ENCODE data around the gene HCST. TPM values are rescaled to one million over a fixed set of nuclear protein-coding genes. Genes with fewer than 3 reads are reported as not detected.

Gene HCST
- total and polyA plus RNA-seq, 2 of the 4 experiments (the other 2 are of a cell fraction), result 1.5 TPM; not detected in 1

DNA sequence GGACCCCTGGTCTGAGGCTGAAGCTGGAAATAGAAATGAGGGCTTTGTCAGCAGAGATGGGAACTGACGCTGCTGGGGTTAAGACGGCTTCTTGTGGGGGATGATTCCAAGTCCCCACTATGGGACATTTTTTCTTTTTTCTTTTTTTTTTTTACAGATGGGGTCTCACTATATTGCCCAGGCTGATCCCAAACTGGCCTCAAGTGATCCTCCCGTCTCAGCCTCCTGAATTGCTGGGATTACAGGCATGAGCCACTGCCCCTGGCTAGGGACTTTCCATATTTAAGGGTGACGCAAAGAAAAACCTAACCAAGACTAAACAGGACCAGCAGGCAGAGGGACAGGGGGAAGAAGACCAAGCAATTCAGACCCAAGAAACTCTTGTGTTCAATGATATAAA lies 43.9 kb downstream of the HCST start:
- no peak overlapping the region for H3K56ac ChIP-seq (ENCODE audit: extremely low read depth, insufficient read depth, low read length)
- no peak overlapping the region for H4K91ac ChIP-seq (ENCODE audit: insufficient read depth, low read depth, low read length)
- no peak overlapping the region for H2AFZ ChIP-seq (replicated peaks; ENCODE audit: low read length, poor library complexity)
- no TSS peak for BruUV-seq (replicated peaks)
- WGBS, 2 experiments (ENCODE audit: extremely low coverage in 2 of 2, insufficient read length in 1 of 2), result 100% methylated on average over 1 of the region's 4 CpGs; no CpG with 5 or more reads in 1 of the 2 experiments
- H2AK9ac ChIP-seq (replicated peaks; ENCODE audit: low read depth, low read length, poor library complexity), result no peak overlapping the region
- peaks cover 4% of the 10 kb centered on the region; the same call in 1 of the 2 replicates for H3K27me3 ChIP-seq (ENCODE audit: control insufficient read depth, insufficient read depth, low read length)
- no peak overlapping the region for H2AK5ac ChIP-seq (ENCODE audit: low read depth, low read length)
- H3K23ac ChIP-seq (ENCODE audit: low read depth, low read length), result no peak overlapping the region
- no peak overlapping the region for H3K14ac ChIP-seq (replicated peaks; ENCODE audit: low read depth, low read length)
- POLR2A ChIA-PET (ENCODE audit: unreplicated experiment), result no interaction called here
- no peak for TF ChIP-seq ELK1 (IDR thresholded peaks at IDR 0.05; ENCODE audit: borderline replicate concordance, low read depth, low read length)
- DNase-seq (no peak), ATAC-seq (ENCODE audit: low read depth) (no peak)
- intact Hi-C loops (cut with micrococcal nuclease) (no loop called here), dilution Hi-C loops (cut with HindIII; ENCODE audit: low sequenced_read_pairs, unreplicated experiment) (no loop called here), in situ Hi-C loops (cut with MboI; ENCODE audit: low sequenced_read_pairs) (no loop called here)
- H4K8ac ChIP-seq (ENCODE audit: low read depth in 2 of 2, low read length in 2 of 2), result no peak overlapping the region
- no peak overlapping the region for H3K4me3 ChIP-seq (ENCODE audit: insufficient read depth, low read depth, low read length)
- peaks cover 5% of the 10 kb centered on the region; the same call in 1 of the 2 replicates for H3K36me3 ChIP-seq (ENCODE audit: control insufficient read depth, insufficient read depth, low read length)
- H3K9me1 ChIP-seq (ENCODE audit: insufficient read depth, low read length), result peaks cover 7% of the 10 kb centered on the region; the same call in 1 of the 2 replicates
- no peak overlapping the region for H3K4me2 ChIP-seq (ENCODE audit: low read depth, low read length)
- no peaks in the 10 kb centered on the region for H3K79me1 ChIP-seq (ENCODE audit: low read depth in 1 of 2, low read length in 2 of 2)
- no peak overlapping the region for H2BK20ac ChIP-seq (ENCODE audit: low read depth, low read length)
- H3K4me1 ChIP-seq (ENCODE audit: control insufficient read depth, insufficient read depth, low read length), result no peaks in the 10 kb centered on the region
- no peak overlapping the region for H2BK15ac ChIP-seq (ENCODE audit: low read depth, low read length)
- H2BK5ac ChIP-seq (ENCODE audit: low read depth, low read length, poor library complexity, severe bottlenecking), result no peak overlapping the region
- H3K9ac ChIP-seq (ENCODE audit: low read depth, low read length), result no peak overlapping the region
- H3K9me3 ChIP-seq (ENCODE audit: control insufficient read depth, insufficient read depth, low read length), result no peaks in the 10 kb centered on the region
- peaks cover 7% of the 10 kb centered on the region for H4K20me1 ChIP-seq (ENCODE audit: insufficient read depth, low read length)
- no peak overlapping the region for H3K4ac ChIP-seq (ENCODE audit: low read depth, low read length)
- H3K18ac ChIP-seq (ENCODE audit: low read depth, low read length), result no peak overlapping the region
- no peak overlapping the region for H2BK120ac ChIP-seq (ENCODE audit: low read depth, low read length)
- no peak overlapping the region for H3K27ac ChIP-seq (ENCODE audit: insufficient read depth, low read length)
- CTCF ChIA-PET, result no interaction called here
- no peak overlapping the region for H4K5ac ChIP-seq (ENCODE audit: low read depth, low read length)

Measured in IMR-90 (cell line).